Measurements from ENCODE around the gene KDM4F. TPM values are rescaled to one million over a fixed set of nuclear protein-coding genes. Genes with fewer than 3 reads are reported as not detected.
A peak's percentile ranks its signal among the peaks of the same experiment; 100 is the strongest.

The KDM4F gene
- total RNA-seq, 1 experiment from 2014 or later, result not detected

DNA sequence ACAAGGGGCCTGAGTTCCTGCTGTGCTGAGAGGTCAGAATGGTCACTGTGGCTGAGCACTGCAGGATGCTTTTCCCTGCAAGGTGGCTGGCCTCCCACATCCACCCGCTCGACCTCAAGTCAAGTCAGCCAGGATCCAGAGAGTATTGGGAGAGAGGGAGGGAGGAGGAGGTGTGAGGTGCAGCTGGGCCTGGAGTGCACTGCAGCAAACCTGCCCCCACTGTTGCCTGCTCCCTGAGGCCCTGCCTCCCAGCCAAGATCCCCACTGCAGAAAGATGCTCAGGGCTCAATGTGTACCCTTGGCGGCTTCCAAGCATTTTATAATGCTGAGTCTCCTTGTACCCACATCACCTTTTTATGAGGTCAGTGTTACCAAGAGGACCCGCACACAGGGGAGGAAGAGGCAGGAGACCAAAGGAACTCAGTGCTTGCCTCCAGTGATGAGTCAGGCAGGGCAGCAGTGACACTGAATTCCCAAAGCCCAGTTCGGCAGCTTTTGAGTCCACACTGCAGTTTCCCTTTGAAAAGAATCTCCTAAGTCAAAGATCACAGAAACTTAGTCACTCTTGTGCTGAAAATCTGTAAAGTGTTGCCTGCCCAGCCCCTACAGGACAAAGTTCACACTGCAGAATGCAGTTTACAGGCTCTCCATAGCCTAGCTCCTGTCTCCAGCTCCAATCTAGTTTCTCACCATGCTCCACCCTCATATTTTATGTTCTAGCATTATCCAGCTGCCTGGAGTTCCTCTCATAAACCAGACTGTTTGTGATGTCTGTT, 43.5 kb downstream of the KDM4F start:
- peaks cover 14% of the 10 kb centered on the region for H3K4me1 ChIP-seq
- H3K36me3 ChIP-seq, result no peaks in the 10 kb centered on the region
- H3K27me3 ChIP-seq, result no peaks in the 10 kb centered on the region
- no peak overlapping the region for H3K27ac ChIP-seq
- no peak for DNase-seq
- no peak overlapping the region for H3K4me3 ChIP-seq
- no peaks in the 10 kb centered on the region for H3K9me3 ChIP-seq (replicated peaks)

DNA sequence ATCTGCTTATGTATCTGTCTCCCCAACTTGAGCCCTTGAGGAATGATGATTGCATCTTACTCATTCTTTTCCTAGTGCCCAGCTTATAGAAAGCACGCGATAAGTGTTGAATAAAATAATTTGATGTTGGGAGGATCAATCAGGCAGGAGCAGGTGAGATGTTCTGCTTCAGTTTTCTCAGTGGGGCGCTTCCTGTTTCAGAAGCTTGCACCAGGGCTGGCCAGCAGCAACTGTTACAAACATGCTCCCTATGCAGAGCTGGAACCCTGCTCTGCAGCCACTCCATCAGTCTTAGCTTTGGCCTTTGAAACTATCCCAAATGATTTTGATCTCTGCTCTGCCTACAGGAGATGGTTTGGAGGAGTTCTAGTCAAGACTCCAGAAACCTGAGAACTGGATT, 44.3 kb downstream of the KDM4F start:
- H3K9me3 ChIP-seq (replicated peaks), result no peaks in the 10 kb centered on the region
- H3K27me3 ChIP-seq, result no peaks in the 10 kb centered on the region
- H3K36me3 ChIP-seq, result no peaks in the 10 kb centered on the region
- peaks cover 14% of the 10 kb centered on the region for H3K4me1 ChIP-seq
- no peak overlapping the region for H3K4me3 ChIP-seq
- DNase-seq, result no peak
- no peak overlapping the region for H3K27ac ChIP-seq

DNA sequence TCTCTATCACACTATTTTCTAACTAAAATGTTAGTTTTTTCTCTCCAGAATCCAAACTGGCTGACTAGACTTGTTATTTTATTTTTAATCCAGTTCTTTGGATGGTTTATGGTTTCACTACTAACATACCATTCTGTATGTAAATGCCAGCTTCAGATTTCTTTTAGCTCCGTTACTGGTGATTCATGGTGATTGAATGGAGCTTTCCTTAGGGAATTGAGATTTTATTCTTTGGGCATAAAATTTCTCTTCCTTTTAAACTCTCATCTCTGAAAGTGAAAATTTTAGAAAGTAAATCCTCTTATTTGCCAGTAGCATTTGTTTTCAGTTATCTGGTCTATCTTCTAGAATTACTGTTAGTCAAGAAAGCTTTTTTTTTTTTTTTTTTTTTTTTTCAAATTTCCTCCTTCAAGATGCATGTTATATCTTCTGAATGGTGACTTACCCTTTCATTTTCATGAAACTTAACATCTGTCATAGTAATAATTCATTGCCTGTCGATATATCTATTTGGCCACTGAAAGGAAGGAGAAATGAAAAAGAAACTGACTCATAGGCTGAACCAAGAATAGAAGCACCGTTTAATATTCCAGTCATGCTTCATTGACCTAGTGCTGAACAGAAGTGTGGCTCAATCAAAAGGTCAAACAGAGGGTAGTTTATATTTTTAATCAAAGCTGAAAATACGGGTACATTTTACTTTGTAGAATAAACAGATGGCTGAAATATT, 46.8 kb downstream of the KDM4F start:
- DNase-seq, result peak in 1 of 2 experiments; percentile 67
- H3K4me3 ChIP-seq, result no peak overlapping the region

DNA sequence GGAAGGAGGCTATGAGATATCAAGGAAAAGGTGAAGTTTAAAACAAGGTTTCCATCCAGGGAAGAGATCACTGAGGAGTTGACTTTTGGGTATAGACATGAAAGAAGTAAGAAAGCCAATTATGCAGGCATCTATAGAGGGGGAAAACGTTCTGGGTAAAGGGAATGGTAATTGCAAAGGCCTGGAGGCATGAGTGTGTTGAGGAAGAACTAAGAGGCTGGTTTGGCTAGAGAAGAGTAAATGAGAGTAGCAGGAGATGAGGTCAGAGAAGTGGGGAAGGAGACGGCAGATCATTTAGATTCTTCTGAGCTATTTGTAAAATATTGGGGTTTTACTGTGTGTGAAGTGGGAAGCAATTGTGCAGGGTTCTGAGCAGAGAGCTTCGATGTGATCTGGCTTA, 48.0 kb downstream of the KDM4F start:
- H3K4me3 ChIP-seq, result no peak overlapping the region
- no peak overlapping the region for H3K27ac ChIP-seq
- H3K4me1 ChIP-seq, result peaks cover 26% of the 10 kb centered on the region
- H3K27me3 ChIP-seq, result no peaks in the 10 kb centered on the region
- H3K9me3 ChIP-seq (replicated peaks), result no peaks in the 10 kb centered on the region
- no peak for DNase-seq
- no peaks in the 10 kb centered on the region for H3K36me3 ChIP-seq

More for the DNA sequence above, 46.8 kb downstream of the KDM4F start:
- H3K9me3 ChIP-seq (replicated peaks), result no peaks in the 10 kb centered on the region
- peaks cover 16% of the 10 kb centered on the region for H3K4me1 ChIP-seq
- H3K27ac ChIP-seq, result peak overlapping the region; percentile 70
- H3K36me3 ChIP-seq, result no peaks in the 10 kb centered on the region
- no peaks in the 10 kb centered on the region for H3K27me3 ChIP-seq

DNA sequence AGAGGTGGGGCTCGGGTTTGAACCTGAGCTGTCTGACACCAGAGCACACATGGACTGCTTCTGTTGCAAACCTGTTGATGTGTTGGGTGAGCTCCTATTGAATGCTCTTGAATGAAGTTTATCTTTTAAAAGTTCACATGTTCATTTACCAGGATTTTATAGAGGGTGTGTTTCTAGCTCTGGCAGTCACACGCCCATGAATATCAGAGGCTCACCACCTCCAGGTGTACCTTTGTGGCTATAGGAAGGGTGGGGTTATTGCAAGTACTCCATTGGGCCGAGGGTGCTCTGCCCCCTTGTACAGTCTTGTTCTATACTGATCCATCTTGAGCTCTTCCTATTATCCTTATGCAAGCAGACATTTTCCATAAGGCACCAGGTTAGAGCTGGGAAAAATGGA, 49.6 kb downstream of the KDM4F start:
- Histone ChIP-seq H3K4me1 (peaks cover 30% of the 10 kb centered on the region), H3K4me3 (no peak overlapping the region), H3K27ac (no peak overlapping the region), H3K27me3 (no peaks in the 10 kb centered on the region), H3K36me3 (no peaks in the 10 kb centered on the region), H3K9me3 (replicated peaks) (no peaks in the 10 kb centered on the region)
- DNase-seq, result no peak

DNA sequence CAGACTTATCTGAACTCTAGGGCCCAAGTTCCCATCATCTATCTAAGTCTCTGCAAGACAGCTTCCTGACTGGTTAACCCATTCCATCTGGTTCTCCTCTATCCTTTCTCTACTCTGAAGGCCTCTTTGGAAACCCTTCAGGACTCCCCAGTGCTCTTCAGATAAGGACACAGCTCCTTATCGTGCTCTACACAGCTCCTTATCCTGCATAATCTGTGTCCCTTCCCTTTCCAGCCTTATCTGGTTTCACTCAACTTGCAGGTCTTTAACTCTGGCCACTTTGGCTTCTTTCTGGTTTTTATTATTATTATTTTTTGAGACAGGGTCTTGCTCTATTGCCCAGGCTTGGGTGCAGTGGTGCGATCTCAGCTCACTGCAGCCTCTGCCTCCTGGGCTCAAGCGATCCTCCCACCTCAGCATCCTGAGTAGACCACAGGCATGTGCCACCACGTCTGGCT, 51.0 kb downstream of the KDM4F start:
- H3K4me3 ChIP-seq, result no peak overlapping the region
- no peaks in the 10 kb centered on the region for H3K9me3 ChIP-seq (replicated peaks)
- H3K4me1 ChIP-seq, result peaks cover 30% of the 10 kb centered on the region
- DNase-seq, result peak in 1 of 2 experiments; percentile 17
- H3K36me3 ChIP-seq, result no peaks in the 10 kb centered on the region
- H3K27me3 ChIP-seq, result no peaks in the 10 kb centered on the region
- H3K27ac ChIP-seq, result no peak overlapping the region

Other genes starting within 250 kb of the KDM4F start
- 39.8 and 41.8 TPM in 2 replicates for gene CWC15, start 75.9 kb upstream of the KDM4F start, total RNA-seq (2014; rRNA removed; shearing (Covaris generic))
- gene KDM4D, start 75.7 kb upstream of the KDM4F start, total RNA-seq (2014; rRNA removed; shearing (Covaris generic)), result 1.9 TPM in 2 replicates
- gene KDM4E, start 24.2 kb upstream of the KDM4F start, total RNA-seq (2014; rRNA removed; shearing (Covaris generic)), result not detected in 2 replicates
- gene SRSF8, start 17.5 kb downstream of the KDM4F start, total RNA-seq (2014; rRNA removed; shearing (Covaris generic)), result 6.4 and 10.9 TPM in 2 replicates
- 9.3 and 10.3 TPM in 2 replicates for gene ENDOD1, start 40.4 kb downstream of the KDM4F start, total RNA-seq (2014; rRNA removed; shearing (Covaris generic))
- 10.5 and 12.2 TPM in 2 replicates for gene SESN3, start 181.8 kb downstream of the KDM4F start, total RNA-seq (2014; rRNA removed; shearing (Covaris generic))

Data from SJCRH30 (cell line).